Measurements from ENCODE around the gene IFITM10.
A peak's percentile ranks its signal among the peaks of the same experiment; 100 is the strongest.

The IFITM10 gene

DNA sequence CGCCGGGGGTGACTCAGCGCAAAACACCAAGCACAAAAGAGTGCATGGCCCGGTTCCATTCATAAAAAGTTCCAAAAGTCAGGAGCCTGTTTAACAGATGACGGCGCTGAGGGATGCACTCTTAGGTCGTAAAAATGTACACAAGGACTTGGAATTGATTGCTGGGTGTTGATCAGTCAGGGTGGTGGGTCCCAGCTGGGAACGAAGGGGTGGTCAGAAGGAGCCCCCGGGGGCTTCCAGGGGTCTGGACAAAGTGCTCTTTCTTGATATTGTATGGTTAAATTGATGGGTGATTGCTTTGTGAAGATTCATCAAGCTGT lies 20.7 kb downstream of the IFITM10 start:
- H3K27ac ChIP-seq (ENCODE audit: low read depth, low read length): no peak overlapping the region
- H3K9me3 ChIP-seq (ENCODE audit: control insufficient read depth in 1 of 2, low read length in 2 of 2): no peaks in the 10 kb centered on the region
- no peaks in the 10 kb centered on the region for H3K36me3 ChIP-seq (ENCODE audit: control insufficient read depth in 1 of 2, insufficient read depth in 2 of 2, low read length in 2 of 2)
- H3K4me3 ChIP-seq (ENCODE audit: low read depth in 1 of 2, low read length in 2 of 2): peak overlapping the region in 1 of 2 donors; percentile 23
- H3K4me1 ChIP-seq (ENCODE audit: control insufficient read depth in 1 of 2, insufficient read depth in 2 of 2, low read length in 2 of 2): no peaks in the 10 kb centered on the region
- no peak overlapping the region for H3K9ac ChIP-seq (ENCODE audit: low read depth in 1 of 2, low read length in 2 of 2)
- H3K27me3 ChIP-seq (ENCODE audit: control insufficient read depth in 1 of 2, insufficient read depth in 2 of 2, low read length in 2 of 2): peaks cover 23 to 24% of the 10 kb centered on the region in 2 donors

DNA sequence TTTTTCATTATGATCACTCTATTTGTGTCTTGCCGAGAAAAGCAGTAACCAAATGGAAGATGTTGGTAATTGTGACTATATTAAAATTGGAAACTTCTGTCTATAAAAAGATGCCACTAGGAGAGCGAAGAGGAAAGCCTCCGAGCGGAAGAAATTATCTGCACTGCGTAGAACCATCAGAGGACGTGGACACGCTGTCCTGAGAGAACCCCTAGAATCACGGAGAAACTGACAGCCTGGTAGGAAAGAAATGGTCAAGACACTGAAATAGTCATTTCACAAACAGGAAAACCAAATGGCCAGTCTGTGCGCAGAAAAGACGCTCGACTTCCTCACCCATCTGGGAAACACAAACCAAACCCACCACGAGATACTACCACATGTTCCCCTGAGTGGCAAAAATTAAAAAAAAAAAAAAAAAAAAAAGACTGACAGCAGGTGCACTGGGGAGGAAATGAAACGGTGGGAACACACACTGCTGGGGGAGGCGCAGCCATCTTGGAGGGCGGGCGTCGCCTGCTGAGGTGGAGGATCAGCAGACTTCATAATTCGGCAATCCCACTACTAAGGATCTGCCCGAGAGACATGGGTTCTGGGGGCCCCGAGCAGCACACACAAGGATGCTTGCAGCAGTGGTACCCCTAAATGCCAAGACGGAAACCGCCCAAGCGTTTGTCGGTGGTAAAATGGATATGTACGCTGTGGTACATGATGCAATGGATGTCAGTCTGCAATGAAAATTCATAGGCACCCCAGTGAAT lies 21.3 kb downstream of the IFITM10 start:
- H3K27ac ChIP-seq (ENCODE audit: low read depth, low read length): no peak overlapping the region
- no peak overlapping the region for H3K9ac ChIP-seq (ENCODE audit: low read depth in 1 of 2, low read length in 2 of 2)
- peaks cover 23 to 25% of the 10 kb centered on the region in 2 donors for H3K27me3 ChIP-seq (ENCODE audit: control insufficient read depth in 1 of 2, insufficient read depth in 2 of 2, low read length in 2 of 2)
- H3K4me3 ChIP-seq (ENCODE audit: low read depth in 1 of 2, low read length in 2 of 2): peak overlapping the region in 1 of 2 donors; percentile 23
- H3K9me3 ChIP-seq (ENCODE audit: control insufficient read depth in 1 of 2, low read length in 2 of 2): no peaks in the 10 kb centered on the region
- H3K36me3 ChIP-seq (ENCODE audit: control insufficient read depth in 1 of 2, insufficient read depth in 2 of 2, low read length in 2 of 2): no peaks in the 10 kb centered on the region
- H3K4me1 ChIP-seq (ENCODE audit: control insufficient read depth in 1 of 2, insufficient read depth in 2 of 2, low read length in 2 of 2): no peaks in the 10 kb centered on the region

GRCh38 chr11:1728301-1728700 lies 22.1 kb downstream of the IFITM10 start:
- no peak overlapping the region for H3K27ac ChIP-seq (ENCODE audit: low read depth, low read length)
- H3K27me3 ChIP-seq (ENCODE audit: control insufficient read depth in 1 of 2, insufficient read depth in 2 of 2, low read length in 2 of 2): peaks cover 20 to 23% of the 10 kb centered on the region in 2 donors
- H3K9me3 ChIP-seq (ENCODE audit: control insufficient read depth in 1 of 2, low read length in 2 of 2): no peaks in the 10 kb centered on the region
- no peak overlapping the region for H3K9ac ChIP-seq (ENCODE audit: low read depth in 1 of 2, low read length in 2 of 2)
- H3K36me3 ChIP-seq (ENCODE audit: control insufficient read depth in 1 of 2, insufficient read depth in 2 of 2, low read length in 2 of 2): no peaks in the 10 kb centered on the region
- H3K4me1 ChIP-seq (ENCODE audit: control insufficient read depth in 1 of 2, insufficient read depth in 2 of 2, low read length in 2 of 2): no peaks in the 10 kb centered on the region
- no peak overlapping the region for H3K4me3 ChIP-seq (ENCODE audit: low read depth in 1 of 2, low read length in 2 of 2)

DNA sequence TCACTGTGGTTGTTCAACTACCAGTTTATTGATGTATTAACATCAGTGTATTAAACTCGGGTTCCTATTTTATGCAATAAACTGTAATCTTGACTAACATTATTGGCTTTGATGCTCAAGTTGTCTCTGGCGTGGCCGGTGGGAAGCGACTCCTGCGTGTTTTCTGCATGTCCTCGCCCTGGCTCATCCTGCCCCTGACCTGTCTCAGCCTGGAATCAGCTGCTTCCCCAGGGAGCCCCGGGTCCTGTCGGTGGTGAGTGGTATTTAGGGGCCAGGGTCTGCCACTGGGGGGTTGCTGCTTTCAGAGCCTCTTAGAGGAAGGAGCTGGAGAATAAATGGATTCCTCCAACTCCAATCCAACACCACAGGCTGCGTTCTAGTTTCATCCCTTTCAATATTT lies 22.5 kb downstream of the IFITM10 start:
- Histone ChIP-seq H3K9me3 (ENCODE audit: control insufficient read depth in 1 of 2, low read length in 2 of 2) (no peaks in the 10 kb centered on the region), H3K4me3 (ENCODE audit: low read depth in 1 of 2, low read length in 2 of 2) (no peak overlapping the region), H3K27me3 (ENCODE audit: control insufficient read depth in 1 of 2, insufficient read depth in 2 of 2, low read length in 2 of 2) (peaks cover 19 to 23% of the 10 kb centered on the region in 2 donors), H3K9ac (ENCODE audit: low read depth in 1 of 2, low read length in 2 of 2) (no peak overlapping the region), H3K27ac (ENCODE audit: low read depth, low read length) (no peak overlapping the region), H3K4me1 (ENCODE audit: control insufficient read depth in 1 of 2, insufficient read depth in 2 of 2, low read length in 2 of 2) (no peaks in the 10 kb centered on the region), H3K36me3 (ENCODE audit: control insufficient read depth in 1 of 2, insufficient read depth in 2 of 2, low read length in 2 of 2) (no peaks in the 10 kb centered on the region)

- H3K9me3 ChIP-seq (ENCODE audit: control insufficient read depth in 1 of 2, low read length in 2 of 2): no peaks in the 10 kb centered on the region
- H3K9ac ChIP-seq (ENCODE audit: low read depth in 1 of 2, low read length in 2 of 2): no peak overlapping the region
- no peak overlapping the region for H3K27ac ChIP-seq (ENCODE audit: low read depth, low read length)
- no peaks in the 10 kb centered on the region for H3K4me1 ChIP-seq (ENCODE audit: control insufficient read depth in 1 of 2, insufficient read depth in 2 of 2, low read length in 2 of 2)
- peaks cover 13 to 21% of the 10 kb centered on the region in 2 donors for H3K27me3 ChIP-seq (ENCODE audit: control insufficient read depth in 1 of 2, insufficient read depth in 2 of 2, low read length in 2 of 2)
- no peak overlapping the region for H3K4me3 ChIP-seq (ENCODE audit: low read depth in 1 of 2, low read length in 2 of 2)
- no peaks in the 10 kb centered on the region for H3K36me3 ChIP-seq (ENCODE audit: control insufficient read depth in 1 of 2, insufficient read depth in 2 of 2, low read length in 2 of 2)
Measured at GRCh38 chr11:1727096-1727690, 23.2 kb downstream of the IFITM10 start.

- Histone ChIP-seq H3K27me3 (ENCODE audit: control insufficient read depth in 1 of 2, insufficient read depth in 2 of 2, low read length in 2 of 2) (peaks cover 0 to 3% of the 10 kb centered on the region in 2 donors), H3K27ac (ENCODE audit: low read depth, low read length) (no peak overlapping the region), H3K9me3 (ENCODE audit: control insufficient read depth in 1 of 2, low read length in 2 of 2) (no peaks in the 10 kb centered on the region), H3K9ac (ENCODE audit: low read depth in 1 of 2, low read length in 2 of 2) (no peak overlapping the region), H3K4me3 (ENCODE audit: low read depth in 1 of 2, low read length in 2 of 2) (no peak overlapping the region), H3K36me3 (ENCODE audit: control insufficient read depth in 1 of 2, insufficient read depth in 2 of 2, low read length in 2 of 2) (no peaks in the 10 kb centered on the region), H3K4me1 (ENCODE audit: control insufficient read depth in 1 of 2, insufficient read depth in 2 of 2, low read length in 2 of 2) (no peaks in the 10 kb centered on the region)
Measured at GRCh38 chr11:1719781-1720180, 30.6 kb downstream of the IFITM10 start.

- no peaks in the 10 kb centered on the region for H3K9me3 ChIP-seq (ENCODE audit: control insufficient read depth in 1 of 2, low read length in 2 of 2)
- H3K4me3 ChIP-seq (ENCODE audit: low read depth in 1 of 2, low read length in 2 of 2): no peak overlapping the region
- H3K9ac ChIP-seq (ENCODE audit: low read depth in 1 of 2, low read length in 2 of 2): no peak overlapping the region
- H3K27ac ChIP-seq (ENCODE audit: low read depth, low read length): no peak overlapping the region
- no peaks in the 10 kb centered on the region for H3K36me3 ChIP-seq (ENCODE audit: control insufficient read depth in 1 of 2, insufficient read depth in 2 of 2, low read length in 2 of 2)
- H3K4me1 ChIP-seq (ENCODE audit: control insufficient read depth in 1 of 2, insufficient read depth in 2 of 2, low read length in 2 of 2): no peaks in the 10 kb centered on the region
- H3K27me3 ChIP-seq (ENCODE audit: control insufficient read depth in 1 of 2, insufficient read depth in 2 of 2, low read length in 2 of 2): no peaks in the 10 kb centered on the region
Measured at GRCh38 chr11:1718326-1718725, 32.1 kb downstream of the IFITM10 start.

DNA sequence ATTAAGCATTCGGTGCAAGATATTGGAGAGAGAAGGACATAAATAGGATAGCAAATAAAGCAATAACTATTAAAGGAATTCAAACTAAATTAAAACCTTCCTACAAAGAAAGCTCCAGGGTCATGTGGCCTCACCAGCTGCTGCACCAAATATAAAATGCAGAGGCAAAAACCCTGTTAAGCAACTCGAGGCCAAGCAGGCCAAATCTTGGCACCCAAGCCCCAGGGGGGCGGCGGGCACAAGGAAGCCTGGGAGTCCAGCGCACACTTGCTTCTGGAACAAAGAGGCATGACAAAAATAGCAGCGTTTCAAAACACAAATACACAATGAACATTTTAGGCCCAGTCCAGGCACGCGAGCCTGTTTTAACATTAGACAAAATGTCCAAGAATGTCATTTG lies 32.6 kb downstream of the IFITM10 start:
- Histone ChIP-seq H3K27ac (ENCODE audit: low read depth, low read length) (no peak overlapping the region), H3K27me3 (ENCODE audit: control insufficient read depth in 1 of 2, insufficient read depth in 2 of 2, low read length in 2 of 2) (no peaks in the 10 kb centered on the region), H3K4me1 (ENCODE audit: control insufficient read depth in 1 of 2, insufficient read depth in 2 of 2, low read length in 2 of 2) (no peaks in the 10 kb centered on the region), H3K36me3 (ENCODE audit: control insufficient read depth in 1 of 2, insufficient read depth in 2 of 2, low read length in 2 of 2) (no peaks in the 10 kb centered on the region), H3K4me3 (ENCODE audit: low read depth in 1 of 2, low read length in 2 of 2) (no peak overlapping the region), H3K9ac (ENCODE audit: low read depth in 1 of 2, low read length in 2 of 2) (no peak overlapping the region), H3K9me3 (ENCODE audit: control insufficient read depth in 1 of 2, low read length in 2 of 2) (no peaks in the 10 kb centered on the region)

- no peak overlapping the region for H3K27ac ChIP-seq (ENCODE audit: low read depth, low read length)
- H3K9ac ChIP-seq (ENCODE audit: low read depth in 1 of 2, low read length in 2 of 2): no peak overlapping the region
- H3K27me3 ChIP-seq (ENCODE audit: control insufficient read depth in 1 of 2, insufficient read depth in 2 of 2, low read length in 2 of 2): peaks cover 0 to 1% of the 10 kb centered on the region in 2 donors
- no peaks in the 10 kb centered on the region for H3K9me3 ChIP-seq (ENCODE audit: control insufficient read depth in 1 of 2, low read length in 2 of 2)
- no peak overlapping the region for H3K4me3 ChIP-seq (ENCODE audit: low read depth in 1 of 2, low read length in 2 of 2)
- H3K36me3 ChIP-seq (ENCODE audit: control insufficient read depth in 1 of 2, insufficient read depth in 2 of 2, low read length in 2 of 2): no peaks in the 10 kb centered on the region
- no peaks in the 10 kb centered on the region for H3K4me1 ChIP-seq (ENCODE audit: control insufficient read depth in 1 of 2, insufficient read depth in 2 of 2, low read length in 2 of 2)
Measured at GRCh38 chr11:1714908-1715885, 35.2 kb downstream of the IFITM10 start.

GRCh38 chr11:1708716-1709115 lies 41.7 kb downstream of the IFITM10 start:
- Histone ChIP-seq H3K36me3 (ENCODE audit: control insufficient read depth in 1 of 2, insufficient read depth in 2 of 2, low read length in 2 of 2) (no peaks in the 10 kb centered on the region), H3K4me1 (ENCODE audit: control insufficient read depth in 1 of 2, insufficient read depth in 2 of 2, low read length in 2 of 2) (no peaks in the 10 kb centered on the region), H3K9me3 (ENCODE audit: control insufficient read depth in 1 of 2, low read length in 2 of 2) (no peaks in the 10 kb centered on the region), H3K27ac (ENCODE audit: low read depth, low read length) (no peak overlapping the region), H3K27me3 (ENCODE audit: control insufficient read depth in 1 of 2, insufficient read depth in 2 of 2, low read length in 2 of 2) (peaks cover 0 to 3% of the 10 kb centered on the region in 2 donors), H3K4me3 (ENCODE audit: low read depth in 1 of 2, low read length in 2 of 2) (no peak overlapping the region), H3K9ac (ENCODE audit: low read depth in 1 of 2, low read length in 2 of 2) (no peak overlapping the region)

Data from duodenal mucosa (tissue), 2 donors.